K562 (cell line): ENCODE data around the gene COL5A1. TPM values are rescaled to one million over a fixed set of nuclear protein-coding genes. Genes with fewer than 3 reads are reported as not detected.

Experiments
- ATAC-seq: fragments of 200-7000 bp; cut with Tn5 transposase; 3 replicates; pipeline ENCODE4 v1.9.1; 2020; ENCODE audit warnings: moderate library complexity
- BruUV-seq: library from RNA; stranded (reverse); fragments of 400-500 nt; replicated peaks from 2 replicates; lab custom pipeline; 2021; lab: Mats Ljungman, UMichigan
- CTCF ChIA-PET: fragments of 300-600 bp; formaldehyde crosslinking; extraction: SDS; loops from one replicate; lab custom pipeline; 2021; ENCODE audit warnings: low intra/inter-chr PET ratio; lab: Yijun Ruan, JAX
- POLR2A ChIA-PET: fragments of 300-600, 350-650 bp; sonication (Branson Sonifier 250); formaldehyde crosslinking; extraction: SDS; loops from one replicate; lab custom pipeline; 2021; ENCODE audit warnings: antibody characterized with exemption, inconsistent platforms; lab: Yijun Ruan, JAX
- DNase-seq, 4 experiments: peaks; one replicate each; pipeline versions ENCODE4 v3.0.0 to v3.0.0-alpha.2; 2011 to 2018; ENCODE audit warnings: low spot score in 3 of 4, mixed read lengths in 3 of 4; ENCODE audit errors: extremely low read depth in 1 of 4
- FAIRE-seq: peaks from 2 replicates; lab custom pipeline; 2011; peaks lifted over from hg19 to GRCh38; lab: Jason Lieb, UNC
- H2AFZ ChIP-seq: 2 replicates; pipeline ENCODE4 v1.6.0; 2011; ENCODE audit warnings: low read depth, low read length, control low read depth, inconsistent platforms
- H3K27ac ChIP-seq: fragments of 200-600 bp; 3 replicates; pipeline ENCODE4 v1.8.0; 2011; ENCODE audit warnings: low read depth, mild to moderate bottlenecking, control low read depth, inconsistent platforms, low read length, moderate library complexity, mixed read lengths; ENCODE audit errors: extremely low read depth
- H3K27me3 ChIP-seq, 2 experiments: fragments of 300-600 bp in 1 of 2; 2 replicates in 1 of 2; 3 replicates in 1 of 2; pipeline versions ENCODE4 v1.6.0 to v1.8.0; 2011; ENCODE audit warnings: inconsistent platforms in 2 of 2, low read length in 2 of 2, mild to moderate bottlenecking in 1 of 2, mixed read lengths in 1 of 2, moderate library complexity in 1 of 2; ENCODE audit not compliant: control insufficient read depth in 2 of 2, insufficient read depth in 2 of 2
- H3K36me3 ChIP-seq: fragments of 300-600 bp; 3 replicates; pipeline ENCODE4 v1.8.0; 2011; ENCODE audit warnings: mild to moderate bottlenecking, low read length, inconsistent platforms; ENCODE audit not compliant: control insufficient read depth, insufficient read depth
- H3K4me1 ChIP-seq, 2 experiments: fragments of 200-600 bp in 1 of 2; replicated peaks in 1 of 2; 2 replicates in 1 of 2; 3 replicates in 1 of 2; pipeline versions ENCODE4 v1.5.1 to v1.8.0; 2011; ENCODE audit warnings: inconsistent platforms in 2 of 2, low read length in 2 of 2, mild to moderate bottlenecking in 1 of 2, mixed read lengths in 1 of 2, moderate library complexity in 1 of 2; ENCODE audit not compliant: control insufficient read depth in 2 of 2, insufficient read depth in 2 of 2
- H3K4me2 ChIP-seq: 2 replicates; pipeline ENCODE4 v1.6.1; 2011; ENCODE audit warnings: low read length, control low read depth, inconsistent platforms, mixed read lengths; ENCODE audit not compliant: insufficient read depth
- H3K4me3 ChIP-seq: fragments of 200-600 bp; sonication (generic), shearing (Covaris generic); 2 replicates; pipeline ENCODE4 v1.5.1; 2016; ENCODE audit warnings: control low read depth, inconsistent platforms
- H3K79me2 ChIP-seq: fragments of 200-600 bp; 3 replicates; pipeline ENCODE4 v1.8.0; 2011; ENCODE audit warnings: low read length, inconsistent platforms; ENCODE audit not compliant: control insufficient read depth, insufficient read depth
- H3K9ac ChIP-seq, 2 experiments: 2 replicates each; pipeline versions ENCODE4 v1.6.0 to v1.6.1; 2011; ENCODE audit warnings: low read depth in 2 of 2, low read length in 2 of 2, control low read depth in 1 of 2, inconsistent platforms in 1 of 2, mild to moderate bottlenecking in 1 of 2, mixed read lengths in 1 of 2; ENCODE audit not compliant: insufficient read depth in 1 of 2
- H3K9me1 ChIP-seq: one replicate; pipeline ENCODE4 v1.6.0; 2011; ENCODE audit warnings: inconsistent platforms, mild to moderate bottlenecking, low read length, moderate library complexity; ENCODE audit not compliant: control insufficient read depth, insufficient read depth
- H3K9me3 ChIP-seq: replicated peaks from 2 replicates; pipeline ENCODE4 v1.5.1; 2011; ENCODE audit warnings: low read depth, low read length, inconsistent platforms; ENCODE audit not compliant: control insufficient read depth, insufficient read depth
- H4K20me1 ChIP-seq: replicated peaks from 2 replicates; pipeline ENCODE4 v1.6.1; 2011; ENCODE audit warnings: low read length, inconsistent platforms, mixed read lengths; ENCODE audit not compliant: control insufficient read depth, insufficient read depth
- CBX1 ChIP-seq: sonication (generic); IDR thresholded peaks from 2 replicates; pipeline ENCODE4 v1.6.1; 2016; ENCODE audit warnings: antibody characterized with exemption, low read depth, mild to moderate bottlenecking
- ELF2 ChIP-seq: fragments of 250-450 bp; sonication (Bioruptor Pico); IDR thresholded peaks from 2 replicates; pipeline ENCODE4 v1.5.0; 2021; ENCODE audit warnings: mild to moderate bottlenecking
- ETV1 ChIP-seq: fragments of 450-650 bp; conservative IDR thresholded peaks from 2 replicates; pipeline ENCODE4 v1.6.1; 2016; ENCODE audit warnings: missing genetic modification characterization, control low read depth, low read depth, missing compliant biosample characterization
- GABPB2 ChIP-seq: fragments of 250-450 bp; sonication (Bioruptor Pico); conservative IDR thresholded peaks from 2 replicates; pipeline ENCODE4 v1.5.1; 2021; ENCODE audit warnings: mild to moderate bottlenecking
- MAFG ChIP-seq: fragments of 450-650 bp; conservative IDR thresholded peaks from 2 replicates; pipeline ENCODE4 v1.6.1; 2016; ENCODE audit warnings: missing genetic modification characterization, missing compliant biosample characterization
- RBM22 ChIP-seq: fragments of 200-400 bp; formaldehyde crosslinking; IDR thresholded peaks from 2 replicates; pipeline ENCODE4 v1.6.1; 2018; ENCODE audit warnings: low read length, low read depth; ENCODE audit not compliant: poor library complexity, severe bottlenecking
- ZNF263 ChIP-seq: sonication (generic); formaldehyde crosslinking; IDR thresholded peaks from 2 replicates; pipeline ENCODE4 v1.8.0; 2022; ENCODE audit warnings: mild to moderate bottlenecking, missing genetic modification reagents, borderline replicate concordance
- ZNF316 ChIP-seq: fragments of 450-650 bp; IDR thresholded peaks from 2 replicates; pipeline ENCODE4 v1.6.1; 2016
- WGBS: fragments of 100-300 bp; shearing (Covaris generic); methylation state at CpG from one replicate; pipeline ENCODE4 v1.1.6; 2016; ENCODE audit warnings: low coverage, mixed read lengths; ENCODE audit not compliant: insufficient coverage; ENCODE audit errors: missing lambda C conversion rate; 5-methylcytosine and 5-hydroxymethylcytosine counted together
- in situ Hi-C: fragments of 300-500 bp; cut with MboI; formaldehyde crosslinking; loops from 4 replicates; pipeline ENCODE4 v1.15.0; 2018; ENCODE audit warnings: inconsistent platforms, mixed read lengths
- intact Hi-C: fragments of 100-400 bp; cut with micrococcal nuclease; formaldehyde crosslinking; loops from 2 replicates; pipeline ENCODE4 v1.14.2; 2022
- polyA plus RNA-seq, 8 experiments: library from polyadenylated mRNA; depleted of rRNA in 4 of 8; stranded (reverse) in 5 of 8; unstranded in 3 of 8; fragments of >200 nt; fragmentation: Nextera tagmentation in 2 of 8; fragmentation: Illumina TruSeq in 1 of 8; extraction: Ambion mirVana in 2 of 8; extraction: Trizol in 1 of 8; gene quantifications; 2 replicates each; pipeline versions ENCODE4 v1.2.1 to v1.2.3, GENCODE V29; 2011 to 2014; ENCODE audit warnings: inconsistent platforms in 1 of 8, missing spikeins in 1 of 8
- total RNA-seq, 7 experiments: library from RNA; depleted of rRNA in 6 of 7; stranded (reverse); fragments of >200 nt in 6 of 7; fragmentation: Illumina TruSeq in 2 of 7; extraction: Trizol in 2 of 7; gene quantifications; 2 replicates each; pipeline versions ENCODE4 v1.2.1 to v1.2.3, GENCODE V29; 2011 to 2021; ENCODE audit warnings: low replicate concordance in 1 of 7
- TF ChIP-seq, protein P1 (sequence below): fragments of 250-450 bp; sonication (Bioruptor Pico); IDR thresholded peaks from 2 replicates; pipeline ENCODE4 v1.5.0; 2020; ENCODE audit warnings: mild to moderate bottlenecking, borderline replicate concordance

Gene COL5A1
- total and polyA plus RNA-seq, 9 of the 15 experiments (the other 6 are each of a cell fraction or from before 2014, with no cell fraction given): under 0.01 to 0.13 (median 0.04) TPM; not detected in 6

DNA sequence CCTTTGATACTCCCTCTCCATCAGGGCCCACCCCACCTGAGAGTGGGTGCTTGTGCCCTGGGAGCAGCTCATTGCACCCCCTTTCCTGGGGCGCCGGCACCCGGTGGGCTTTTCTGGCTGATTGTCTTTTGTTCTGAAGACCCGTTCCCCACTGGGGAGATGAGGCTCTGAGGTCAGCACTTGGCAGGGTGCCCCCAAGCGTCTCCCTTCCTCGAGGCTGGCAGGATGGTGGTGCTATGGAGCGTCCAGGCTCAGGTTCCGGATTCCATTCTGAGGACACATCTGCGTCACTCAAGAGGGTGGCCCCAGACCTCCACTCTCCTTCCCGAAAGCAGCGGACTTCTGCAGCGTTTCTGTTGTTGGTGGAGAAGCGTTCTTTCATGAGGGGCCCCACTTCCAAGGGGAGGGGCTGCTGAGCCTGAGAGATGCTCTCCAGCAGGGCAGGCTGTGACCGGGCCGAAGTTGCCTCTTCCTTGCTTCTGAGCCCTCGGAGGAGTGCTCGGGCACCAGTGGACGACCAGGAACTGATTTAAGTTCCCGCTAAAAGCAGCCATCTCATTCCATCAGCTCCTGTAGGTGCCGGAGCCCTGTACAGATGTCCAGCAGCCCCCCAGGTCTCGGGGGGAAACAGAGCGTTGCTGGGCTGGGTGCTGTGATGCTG lies 42.2 kb downstream of the COL5A1 start:
- DNase-seq (no peak), FAIRE-seq (no peak), ATAC-seq (no peak)
- Histone ChIP-seq H3K79me2 (no peaks in the 10 kb centered on the region), H3K9ac (no peak overlapping the region; a peak in 1 of 4 replicates), H4K20me1 (peaks cover 5% of the 10 kb centered on the region; the same call in 1 of the 2 replicates), H3K4me2 (no peak overlapping the region), H3K9me1 (no peaks in the 10 kb centered on the region), H3K4me1 (no peaks in the 10 kb centered on the region), H3K27ac (no peak overlapping the region), H3K36me3 (no peaks in the 10 kb centered on the region), H2AFZ (no peak overlapping the region), H3K9me3 (no peaks in the 10 kb centered on the region), H3K4me3 (no peak overlapping the region), H3K27me3 (peaks cover 0 to 45% of the 10 kb centered on the region in 2 experiments; a peak in 2 of 5 replicates)
- in situ Hi-C loops: no loop called here
- WGBS: under 1% methylated on average over 21 of the region's 22 CpGs
- BruUV-seq: no TSS peak
- ChIA-PET POLR2A (no interaction called here), CTCF (no interaction called here)
- no peak for TF ChIP-seq ZNF316
- TF ChIP-seq RBM22: no peak
- no peak for TF ChIP-seq ETV1 (tag)
- TF ChIP-seq ZNF263 (CRISPR knock-in tag): no peak
- TF ChIP-seq, protein P1, sequence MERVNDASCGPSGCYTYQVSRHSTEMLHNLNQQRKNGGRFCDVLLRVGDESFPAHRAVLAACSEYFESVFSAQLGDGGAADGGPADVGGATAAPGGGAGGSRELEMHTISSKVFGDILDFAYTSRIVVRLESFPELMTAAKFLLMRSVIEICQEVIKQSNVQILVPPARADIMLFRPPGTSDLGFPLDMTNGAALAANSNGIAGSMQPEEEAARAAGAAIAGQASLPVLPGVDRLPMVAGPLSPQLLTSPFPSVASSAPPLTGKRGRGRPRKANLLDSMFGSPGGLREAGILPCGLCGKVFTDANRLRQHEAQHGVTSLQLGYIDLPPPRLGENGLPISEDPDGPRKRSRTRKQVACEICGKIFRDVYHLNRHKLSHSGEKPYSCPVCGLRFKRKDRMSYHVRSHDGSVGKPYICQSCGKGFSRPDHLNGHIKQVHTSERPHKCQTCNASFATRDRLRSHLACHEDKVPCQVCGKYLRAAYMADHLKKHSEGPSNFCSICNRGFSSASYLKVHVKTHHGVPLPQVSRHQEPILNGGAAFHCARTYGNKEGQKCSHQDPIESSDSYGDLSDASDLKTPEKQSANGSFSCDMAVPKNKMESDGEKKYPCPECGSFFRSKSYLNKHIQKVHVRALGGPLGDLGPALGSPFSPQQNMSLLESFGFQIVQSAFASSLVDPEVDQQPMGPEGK (CRISPR knock-in tag): no peak
- TF ChIP-seq CBX1: no peak
- TF ChIP-seq ELF2 (CRISPR knock-in tag): no peak
- no peak for TF ChIP-seq GABPB2 (CRISPR knock-in tag)
- no peak for TF ChIP-seq MAFG (tag)
- intact Hi-C loops: no loop called here
